SK-N-SH (cell line): Measurements from ENCODE around the gene RAD51B. TPM values are rescaled to one million over a fixed set of nuclear protein-coding genes. Genes with fewer than 3 reads are reported as not detected.

Source experiments
- CHD2 ChIP-seq: fragments of 150-350 bp; IDR thresholded peaks from 2 replicates; pipeline ENCODE4 v1.6.1; 2018; ENCODE audit warnings: low read length; ENCODE audit not compliant: partially characterized antibody
- ELF1 ChIP-seq: IDR thresholded peaks from 2 replicates; pipeline ENCODE4 v1.4.0; 2012
- EZH2phosphoT487 ChIP-seq: fragments of 200-600 bp; sonication (generic); IDR thresholded peaks from 2 replicates; pipeline ENCODE4 v1.6.1; 2017; ENCODE audit warnings: low read depth, mixed run types, mild to moderate bottlenecking, antibody characterized with exemption, moderate library complexity, borderline replicate concordance
- FOSL2 ChIP-seq: IDR thresholded peaks from 2 replicates; pipeline ENCODE4 v1.4.0; 2012; ENCODE audit warnings: low read depth, mild to moderate bottlenecking, moderate library complexity, borderline replicate concordance
- FOXJ3 ChIP-seq: sonication (generic); formaldehyde crosslinking; IDR thresholded peaks from 2 replicates; pipeline ENCODE4 v1.5.1; 2020; ENCODE audit warnings: mild to moderate bottlenecking, missing genetic modification reagents
- GABPA ChIP-seq: IDR thresholded peaks from 2 replicates; pipeline ENCODE4 v1.4.0; 2012; ENCODE audit warnings: low read depth, mild to moderate bottlenecking
- GATA2 ChIP-seq: sonication (generic); formaldehyde crosslinking; IDR thresholded peaks from 2 replicates; pipeline ENCODE4 v1.5.0; 2020; ENCODE audit warnings: mild to moderate bottlenecking, missing genetic modification reagents
- JUND ChIP-seq: IDR thresholded peaks from 2 replicates; pipeline ENCODE4 v1.4.0; 2012
- MXI1 ChIP-seq: IDR thresholded peaks from 2 replicates; pipeline ENCODE4 v1.6.1; 2012; ENCODE audit warnings: mild to moderate bottlenecking, low read depth, low read length, improper control_type of control experiment
- NFIC ChIP-seq: IDR thresholded peaks from 2 replicates; pipeline ENCODE4 v1.4.0; 2012; ENCODE audit warnings: borderline replicate concordance
- POLR2AphosphoS5 ChIP-seq: IDR thresholded peaks from 2 replicates; pipeline ENCODE4 v1.6.1; 2012; ENCODE audit warnings: low read depth, low read length
- RCOR1 ChIP-seq: fragments of 150-350 bp; IDR thresholded peaks from 2 replicates; pipeline ENCODE4 v1.6.1; 2017; ENCODE audit warnings: antibody characterized with exemption, low read length
- REST ChIP-seq: IDR thresholded peaks from 2 replicates; pipeline ENCODE4 v1.6.1; 2012; ENCODE audit warnings: mild to moderate bottlenecking, low read depth, low read length, moderate library complexity
- RFX5 ChIP-seq: IDR thresholded peaks from 2 replicates; pipeline ENCODE4 v1.6.1; 2012; ENCODE audit warnings: mild to moderate bottlenecking, improper control_type of control experiment, low read length
- RXRA ChIP-seq: IDR thresholded peaks from 2 replicates; pipeline ENCODE4 v1.4.0; 2012; ENCODE audit warnings: low read depth, mild to moderate bottlenecking, borderline replicate concordance
- SMC3 ChIP-seq: IDR thresholded peaks from 2 replicates; pipeline ENCODE4 v1.6.1; 2012; ENCODE audit warnings: low read depth, low read length, improper control_type of control experiment
- TAF1 ChIP-seq: IDR thresholded peaks from 2 replicates; pipeline ENCODE4 v1.6.1; 2012; ENCODE audit warnings: low read depth, mild to moderate bottlenecking, low read length, moderate library complexity, borderline replicate concordance
- TCF12 ChIP-seq: IDR thresholded peaks from 2 replicates; pipeline ENCODE4 v1.4.0; 2012
- USF2 ChIP-seq: fragments of 150-350 bp; IDR thresholded peaks from 2 replicates; pipeline ENCODE4 v1.6.1; 2017; ENCODE audit warnings: antibody characterized with exemption, low read length, low read depth, borderline replicate concordance
- polyA plus RNA-seq, 3 experiments: library from polyadenylated mRNA; depleted of rRNA; stranded (reverse); fragments of >200 nt; gene quantifications; 2 replicates each; pipeline ENCODE4 v1.2.3, GENCODE V29; 2012
- TF ChIP-seq, protein P1 (sequence below): IDR thresholded peaks from 2 replicates; pipeline ENCODE4 v1.4.0; 2012; ENCODE audit warnings: low read depth, borderline replicate concordance
- TF ChIP-seq, protein P2 (sequence below): fragments of 200-600 bp; sonication (generic); IDR thresholded peaks from 2 replicates; pipeline ENCODE4 v1.6.1; 2017; ENCODE audit warnings: antibody characterized with exemption, mild to moderate bottlenecking, moderate library complexity
- TF ChIP-seq, protein P3 (sequence below): fragments of 150-350 bp; IDR thresholded peaks from 2 replicates; pipeline ENCODE4 v1.6.1; 2016; ENCODE audit warnings: mild to moderate bottlenecking, low read depth, low read length

The RAD51B gene
- polyA plus RNA-seq, 1 of the 3 experiments (the other 2 are of a cell fraction): 6.0 TPM

DNA sequence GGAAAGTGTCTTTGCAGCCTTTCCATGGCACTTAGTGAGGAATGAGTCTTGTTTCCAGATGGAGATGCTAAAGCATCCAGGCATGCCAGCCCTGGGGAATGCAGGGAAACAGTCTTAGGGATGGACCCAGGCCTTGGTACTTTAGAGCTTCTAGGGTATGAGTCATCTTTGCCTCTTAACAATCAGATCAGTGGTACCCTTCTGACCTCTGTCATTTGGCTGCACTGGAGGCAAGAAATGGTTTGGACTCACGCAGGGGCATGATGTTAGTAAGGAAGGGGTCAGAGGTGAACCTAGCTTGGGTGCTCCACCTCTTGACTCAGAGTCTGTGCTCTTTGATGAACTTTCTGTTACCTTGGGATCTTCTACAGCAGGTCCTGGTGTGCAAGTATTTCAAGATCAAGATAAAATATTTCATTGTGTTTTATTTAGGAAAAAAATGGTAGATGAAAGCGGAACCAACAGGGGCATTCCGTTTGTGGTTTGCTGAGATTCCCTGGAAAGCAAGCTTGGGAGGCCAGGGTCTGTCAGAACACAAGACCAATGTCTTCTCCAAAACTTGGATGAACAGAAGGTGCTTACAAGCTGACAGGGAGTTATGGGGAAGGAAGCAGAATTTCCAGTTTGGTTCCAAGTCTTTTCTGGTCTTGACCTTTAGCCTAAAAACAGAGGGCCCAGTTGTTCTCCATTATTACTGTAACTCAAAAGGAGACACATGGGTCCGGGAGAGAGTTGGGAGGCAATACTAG, 757.1 kb downstream of the RAD51B start (continued):
- TF ChIP-seq EZH2phosphoT487 (no peak), RCOR1 (no peak), FOXJ3 (CRISPR knock-in tag) (no peak), REST (no peak), ELF1 (no peak), POLR2AphosphoS5 (no peak), RXRA (peak; percentile 91; the same call in 1 of the 2 replicates), GATA2 (CRISPR knock-in tag) (no peak), TAF1 (no peak), JUND (peak; percentile 75), MXI1 (no peak), GABPA (no peak), USF2 (no peak), FOSL2 (peak; percentile 72), TCF12 (peak; percentile 65), RFX5 (no peak), SMC3 (no peak), NFIC (0 out of 2 replicates have a peak, but pooled peaks have one; percentile 18), CHD2 (no peak)
- TF ChIP-seq, protein P1, sequence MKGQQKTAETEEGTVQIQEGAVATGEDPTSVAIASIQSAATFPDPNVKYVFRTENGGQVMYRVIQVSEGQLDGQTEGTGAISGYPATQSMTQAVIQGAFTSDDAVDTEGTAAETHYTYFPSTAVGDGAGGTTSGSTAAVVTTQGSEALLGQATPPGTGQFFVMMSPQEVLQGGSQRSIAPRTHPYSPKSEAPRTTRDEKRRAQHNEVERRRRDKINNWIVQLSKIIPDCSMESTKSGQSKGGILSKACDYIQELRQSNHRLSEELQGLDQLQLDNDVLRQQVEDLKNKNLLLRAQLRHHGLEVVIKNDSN: no peak
- TF ChIP-seq, protein P2, sequence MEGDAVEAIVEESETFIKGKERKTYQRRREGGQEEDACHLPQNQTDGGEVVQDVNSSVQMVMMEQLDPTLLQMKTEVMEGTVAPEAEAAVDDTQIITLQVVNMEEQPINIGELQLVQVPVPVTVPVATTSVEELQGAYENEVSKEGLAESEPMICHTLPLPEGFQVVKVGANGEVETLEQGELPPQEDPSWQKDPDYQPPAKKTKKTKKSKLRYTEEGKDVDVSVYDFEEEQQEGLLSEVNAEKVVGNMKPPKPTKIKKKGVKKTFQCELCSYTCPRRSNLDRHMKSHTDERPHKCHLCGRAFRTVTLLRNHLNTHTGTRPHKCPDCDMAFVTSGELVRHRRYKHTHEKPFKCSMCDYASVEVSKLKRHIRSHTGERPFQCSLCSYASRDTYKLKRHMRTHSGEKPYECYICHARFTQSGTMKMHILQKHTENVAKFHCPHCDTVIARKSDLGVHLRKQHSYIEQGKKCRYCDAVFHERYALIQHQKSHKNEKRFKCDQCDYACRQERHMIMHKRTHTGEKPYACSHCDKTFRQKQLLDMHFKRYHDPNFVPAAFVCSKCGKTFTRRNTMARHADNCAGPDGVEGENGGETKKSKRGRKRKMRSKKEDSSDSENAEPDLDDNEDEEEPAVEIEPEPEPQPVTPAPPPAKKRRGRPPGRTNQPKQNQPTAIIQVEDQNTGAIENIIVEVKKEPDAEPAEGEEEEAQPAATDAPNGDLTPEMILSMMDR: no peak
- TF ChIP-seq, protein P3, sequence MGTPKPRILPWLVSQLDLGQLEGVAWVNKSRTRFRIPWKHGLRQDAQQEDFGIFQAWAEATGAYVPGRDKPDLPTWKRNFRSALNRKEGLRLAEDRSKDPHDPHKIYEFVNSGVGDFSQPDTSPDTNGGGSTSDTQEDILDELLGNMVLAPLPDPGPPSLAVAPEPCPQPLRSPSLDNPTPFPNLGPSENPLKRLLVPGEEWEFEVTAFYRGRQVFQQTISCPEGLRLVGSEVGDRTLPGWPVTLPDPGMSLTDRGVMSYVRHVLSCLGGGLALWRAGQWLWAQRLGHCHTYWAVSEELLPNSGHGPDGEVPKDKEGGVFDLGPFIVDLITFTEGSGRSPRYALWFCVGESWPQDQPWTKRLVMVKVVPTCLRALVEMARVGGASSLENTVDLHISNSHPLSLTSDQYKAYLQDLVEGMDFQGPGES: no peak
